HG03571 (cell line): ENCODE measurements around the gene DDC.
"Not testable (repeated sequence)": the region's sequence is repeated elsewhere in the genome, so short reads cannot be mapped to it uniquely, and the experiment has no call there.

ENCODE experiments used
- ATAC-seq: cut with Tn5 transposase; IDR thresholded peaks from one replicate; pipeline ENCODE4 v1.9.1; 2021; ENCODE audit not compliant: unreplicated experiment

Gene DDC

DNA sequence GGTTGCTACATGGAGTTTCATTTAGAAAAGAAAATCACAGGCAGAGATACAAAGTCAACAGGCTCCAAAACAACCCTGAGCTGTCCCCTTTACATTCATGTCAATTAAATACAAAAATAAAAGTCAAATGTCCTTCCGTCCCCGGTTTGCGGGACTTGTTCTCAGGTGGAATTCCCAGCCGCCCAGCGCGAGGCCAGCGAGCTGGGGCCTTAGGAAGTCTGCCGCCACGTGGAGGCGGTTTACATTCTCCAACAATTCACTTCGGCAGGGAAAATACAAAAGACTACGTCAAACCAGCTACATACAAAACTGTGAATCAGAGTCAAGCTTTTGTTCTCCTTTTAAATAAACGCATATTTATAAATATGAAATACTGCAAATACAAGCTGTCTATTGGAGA is 25.3 kb upstream of the DDC start:
- no peak for ATAC-seq

DNA sequence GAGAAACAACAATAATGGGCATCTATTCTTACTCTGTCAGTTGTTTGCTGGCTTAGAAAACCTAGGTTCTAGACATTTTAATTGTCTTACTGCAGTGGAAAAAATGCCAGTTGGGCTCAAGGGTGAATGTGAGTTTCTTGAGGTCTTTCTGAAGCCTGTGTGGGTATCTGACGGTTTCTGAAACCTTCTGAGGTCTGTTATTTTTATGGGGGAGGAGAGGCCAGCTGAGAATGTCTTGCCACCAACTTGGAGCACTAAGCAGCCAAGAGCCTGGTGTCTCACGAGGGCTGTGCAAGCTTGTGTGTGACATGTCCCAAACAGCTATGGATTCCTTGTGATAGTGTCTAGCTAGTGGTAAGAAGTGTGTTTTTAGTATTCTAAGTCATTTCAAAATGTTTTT is 24.2 kb upstream of the DDC start:
- no peak for ATAC-seq

DNA sequence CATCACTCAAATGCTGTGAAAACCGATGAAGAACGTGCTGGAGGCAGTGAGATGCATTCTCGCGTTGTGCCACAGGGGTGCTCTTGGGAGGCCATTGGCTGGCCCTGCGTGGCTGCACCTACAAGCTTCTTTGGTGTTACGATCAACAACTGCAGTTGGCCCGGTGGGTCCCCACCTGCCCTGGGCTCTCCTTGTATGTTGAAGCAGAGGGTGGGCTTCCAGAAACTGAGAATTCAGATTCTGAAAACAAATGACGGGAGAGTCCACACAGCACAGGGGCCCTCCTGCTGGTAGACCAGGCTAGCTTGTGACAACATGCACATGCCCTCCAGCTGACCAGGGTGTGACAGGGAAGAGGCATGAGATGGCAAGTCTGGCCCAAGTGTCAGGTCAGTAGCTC is 23.7 kb upstream of the DDC start:
- no peak for ATAC-seq

DNA sequence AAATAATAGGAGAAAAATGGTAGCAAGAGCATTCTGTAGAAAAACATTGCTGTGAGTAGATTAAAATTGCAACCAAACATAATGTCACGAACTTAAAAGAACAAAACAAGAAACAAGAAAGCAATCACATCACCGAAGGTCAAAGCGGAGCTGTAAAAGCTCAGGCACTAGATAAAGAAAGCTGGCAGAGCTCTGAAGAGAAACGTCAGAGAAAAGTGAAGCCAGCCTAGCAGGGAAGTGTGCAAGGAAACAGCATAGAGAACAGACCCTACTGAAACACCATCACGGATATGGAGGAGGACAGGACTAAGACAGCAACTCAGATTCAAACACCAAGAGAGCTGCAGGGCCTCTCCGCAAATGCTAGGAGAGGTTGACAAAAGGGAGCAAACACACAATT is 22.5 kb upstream of the DDC start:
- ATAC-seq: no peak

DNA sequence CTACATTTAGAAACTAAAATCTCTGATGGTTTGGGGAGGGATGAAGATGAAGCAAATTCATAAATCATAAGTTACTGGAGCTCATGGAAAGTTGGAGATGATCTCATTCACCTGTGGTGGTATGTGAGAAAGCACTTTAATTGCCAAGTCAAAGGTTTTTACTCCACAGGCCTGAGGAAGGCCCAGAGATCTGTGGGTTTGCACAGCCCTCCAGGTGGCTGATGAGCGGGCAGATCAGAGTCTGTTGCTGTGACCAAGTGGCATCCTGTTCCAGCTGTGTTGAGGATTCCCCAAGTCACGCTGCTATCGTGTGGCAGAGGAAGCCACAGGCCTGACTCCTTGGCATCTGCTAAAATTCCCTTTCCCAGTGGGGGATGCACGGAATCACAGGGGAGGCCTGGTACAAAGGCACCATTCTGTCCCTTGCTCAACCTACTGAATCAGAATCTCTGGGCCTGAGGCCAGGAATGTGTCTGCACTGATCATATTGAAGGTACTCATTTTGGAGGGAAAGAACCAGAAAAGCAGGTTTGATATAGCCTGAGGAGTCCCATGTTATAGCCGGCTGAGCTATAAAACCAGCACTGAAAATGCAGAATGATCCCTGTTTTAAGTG is 19.7 kb upstream of the DDC start:
- ATAC-seq: no peak

DNA sequence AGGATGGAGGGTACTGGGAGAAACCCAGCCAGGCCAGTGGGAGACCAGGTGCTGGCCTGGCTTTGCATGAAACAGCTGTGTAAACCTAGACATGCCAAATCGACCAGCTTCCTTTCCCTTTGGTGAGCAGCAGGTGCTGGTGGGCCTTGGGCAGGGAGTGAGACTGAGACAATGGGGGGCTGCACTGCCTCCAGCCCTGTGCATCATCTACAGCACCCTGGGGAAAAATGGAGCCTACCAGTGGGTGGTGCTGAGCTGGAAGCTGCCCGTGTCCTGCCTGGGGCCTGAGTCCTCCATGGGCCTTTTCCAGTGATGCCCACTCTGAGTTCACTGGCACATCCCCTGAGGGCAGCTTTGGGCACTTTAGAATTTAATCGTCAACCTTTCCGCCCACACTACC is 19.2 kb upstream of the DDC start:
- ATAC-seq: no peak

DNA sequence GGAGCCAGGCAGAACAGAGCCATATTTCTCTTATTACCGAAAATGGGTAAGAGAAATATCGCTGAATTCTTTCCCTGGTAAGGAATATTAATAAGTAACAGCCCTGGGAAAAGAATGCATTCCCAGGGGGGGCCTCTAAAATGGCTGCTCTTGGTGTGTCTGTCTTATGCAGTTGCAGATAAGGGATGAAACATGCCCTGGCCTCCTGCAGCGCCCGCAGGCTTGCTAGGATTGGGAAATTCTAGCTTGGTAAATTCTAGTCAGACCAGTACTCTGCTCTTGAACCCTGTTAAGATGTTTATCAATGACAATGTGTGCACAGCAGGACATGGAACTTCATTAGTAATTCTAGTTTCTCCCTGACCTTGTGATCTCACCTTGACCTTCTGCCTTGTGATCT is 18.1 kb upstream of the DDC start:
- not testable (repeated sequence) for ATAC-seq

DNA sequence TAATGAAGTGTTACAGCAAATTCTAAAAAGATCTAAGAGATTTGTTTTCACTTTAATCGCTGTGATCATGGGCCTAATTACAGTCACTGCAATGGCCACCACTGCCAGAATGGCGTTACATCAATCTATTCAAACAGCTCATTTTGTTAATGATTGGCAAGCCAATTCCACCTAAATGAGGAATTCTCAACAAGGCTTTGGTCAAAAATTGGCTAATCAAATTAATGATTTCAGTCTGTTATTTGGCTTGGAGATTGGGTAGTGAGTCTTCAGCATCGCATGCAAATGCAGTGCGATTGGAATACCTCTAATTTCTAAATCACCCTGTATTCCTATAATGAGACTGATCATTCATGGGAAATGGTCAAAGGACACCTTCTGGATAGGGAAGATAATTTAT is 17.1 kb upstream of the DDC start:
- not testable (repeated sequence) for ATAC-seq

DNA sequence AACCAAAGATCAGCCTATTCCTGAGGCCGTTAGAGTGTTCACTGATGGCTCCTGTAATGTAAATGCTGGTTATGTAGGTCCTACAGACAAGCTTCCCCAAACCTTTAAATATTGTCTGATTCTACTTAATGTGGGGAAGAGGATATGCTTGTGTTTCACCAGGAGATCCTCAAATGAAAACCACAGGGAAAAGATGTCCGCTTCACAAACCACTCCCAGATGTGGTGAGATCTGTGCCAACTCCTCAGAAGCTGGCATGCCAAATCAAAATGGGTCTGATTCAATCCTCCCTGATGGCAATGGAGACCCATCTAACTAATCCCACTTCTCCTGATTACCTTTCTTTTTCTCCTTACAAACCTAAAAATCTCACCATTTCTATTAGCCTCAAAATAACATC is 15.5 kb upstream of the DDC start:
- ATAC-seq: not testable (repeated sequence)

DNA sequence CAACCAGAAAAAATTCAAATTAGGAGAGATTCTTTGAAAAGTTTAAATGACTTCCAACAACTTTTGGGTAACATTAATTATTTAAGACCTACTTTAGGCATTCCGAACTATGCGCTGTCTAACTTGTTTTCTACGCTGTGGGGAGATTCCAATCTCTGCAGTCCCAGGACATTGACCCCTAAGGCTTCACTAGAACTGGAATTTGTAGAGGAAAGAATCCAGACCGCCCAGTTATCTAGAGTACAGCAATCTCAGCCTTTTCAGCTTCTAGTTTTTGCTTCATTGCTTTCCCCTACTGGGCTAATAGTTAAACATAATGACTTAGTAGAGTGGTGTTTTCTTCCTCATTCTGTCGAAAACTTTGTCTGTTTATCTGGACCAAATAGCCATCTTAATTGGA is 14.9 kb upstream of the DDC start:
- no peak for ATAC-seq

DNA sequence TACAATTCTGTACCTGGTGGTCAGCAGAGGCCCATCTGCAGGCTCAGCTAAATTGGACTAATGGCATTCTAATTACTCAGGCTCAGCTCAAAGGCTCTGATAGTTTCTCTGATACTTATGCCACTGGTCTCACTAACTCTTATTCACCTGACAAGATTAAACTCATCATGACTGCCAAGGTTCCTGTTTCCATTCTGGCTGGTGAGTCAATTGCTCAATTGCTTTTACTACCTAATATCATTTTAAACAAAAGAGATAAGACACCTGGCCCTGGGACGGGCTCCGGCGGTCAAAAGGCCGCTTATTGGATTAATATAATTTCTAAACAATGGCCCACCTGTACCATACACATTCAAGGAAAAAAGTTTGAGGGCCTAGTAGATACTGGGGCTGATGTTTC is 12.9 kb upstream of the DDC start:
- not testable (repeated sequence) for ATAC-seq

DNA sequence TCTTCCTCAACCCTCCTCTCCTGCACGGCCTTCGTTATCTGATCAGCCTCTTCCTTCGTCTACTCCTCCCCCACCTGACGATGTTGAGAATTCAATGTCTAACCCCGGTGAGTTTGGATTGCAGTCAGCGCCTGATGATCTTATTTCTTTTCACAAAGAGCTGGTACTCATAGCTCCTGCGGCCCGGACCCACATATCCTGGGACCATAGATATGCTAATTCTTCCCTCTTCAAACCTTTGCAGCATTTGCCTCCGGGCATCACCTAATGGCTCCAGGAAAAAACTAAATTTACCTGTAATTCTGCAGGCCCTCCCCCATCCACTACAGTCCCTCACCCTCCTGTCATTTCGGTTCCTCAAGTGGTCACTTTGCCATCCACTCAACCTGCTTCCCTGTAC is 12.4 kb upstream of the DDC start:
- ATAC-seq: no peak

DNA sequence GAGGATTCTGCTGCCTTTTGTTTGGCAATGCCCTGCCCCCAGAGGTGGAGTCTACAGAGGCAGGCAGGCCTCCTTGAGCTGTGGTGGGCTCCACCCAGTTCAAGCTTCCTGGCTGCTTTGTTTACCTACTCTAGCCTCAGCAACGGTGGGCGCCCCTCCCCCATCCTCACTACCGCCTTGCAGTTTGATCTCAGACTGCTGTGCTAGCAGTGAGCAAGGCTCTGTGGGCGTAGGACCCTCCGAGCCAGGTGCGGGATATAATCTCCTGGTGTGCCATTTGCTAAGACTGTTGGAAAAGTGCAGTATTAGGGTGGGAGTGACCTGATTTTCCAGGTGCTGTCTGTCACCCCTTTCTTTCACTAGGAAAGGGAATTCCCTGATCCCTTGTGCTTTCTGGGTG is 11.2 kb upstream of the DDC start:
- not testable (repeated sequence) for ATAC-seq

DNA sequence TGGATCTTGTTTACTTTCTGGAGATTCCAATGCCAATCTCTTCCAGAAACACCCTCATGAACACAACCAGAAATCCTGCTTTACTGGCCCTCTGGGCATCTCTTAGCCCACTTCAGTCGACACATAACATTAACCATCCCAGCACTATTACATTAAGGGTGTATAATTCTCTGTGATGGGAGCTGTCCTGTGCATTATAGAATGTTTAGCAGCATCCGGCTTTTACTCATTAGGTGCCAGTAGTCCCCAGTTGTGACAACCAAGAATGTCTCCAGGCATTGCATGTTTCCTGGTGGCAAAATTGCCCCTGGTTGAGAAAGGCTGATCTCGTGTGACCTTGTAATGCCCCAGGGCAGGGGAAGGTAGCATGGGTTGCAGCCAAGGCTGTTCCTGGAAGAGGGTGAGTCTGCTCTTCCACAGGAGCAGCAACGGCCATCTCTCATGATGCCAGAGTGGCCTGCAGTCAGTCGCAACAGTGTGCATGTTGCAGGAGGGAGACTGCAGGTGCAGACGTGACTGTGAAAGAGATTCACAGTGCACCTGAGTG is 2.6 kb upstream of the DDC start:
- ATAC-seq: no peak

DNA sequence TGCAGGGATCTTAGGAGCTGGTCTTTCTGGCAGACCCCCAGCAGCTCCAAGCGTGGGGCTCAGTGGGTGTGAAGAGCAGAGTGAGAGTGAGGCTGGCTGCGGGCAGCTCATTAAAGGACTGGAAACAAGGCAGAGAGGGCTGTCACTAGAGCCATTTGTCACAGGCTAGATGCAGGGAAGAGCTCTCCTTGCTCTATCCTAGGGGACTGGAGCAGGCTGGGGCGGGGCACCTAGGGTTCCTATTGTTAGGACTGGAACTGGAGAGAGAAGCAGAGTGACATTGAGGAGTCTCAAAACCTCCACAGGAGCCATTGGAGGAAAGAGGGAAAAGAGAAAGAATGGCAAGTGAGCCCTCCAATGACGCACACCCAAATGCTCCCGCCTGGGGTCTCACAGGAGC is 772 bp upstream of the DDC start:
- ATAC-seq: no peak

DNA sequence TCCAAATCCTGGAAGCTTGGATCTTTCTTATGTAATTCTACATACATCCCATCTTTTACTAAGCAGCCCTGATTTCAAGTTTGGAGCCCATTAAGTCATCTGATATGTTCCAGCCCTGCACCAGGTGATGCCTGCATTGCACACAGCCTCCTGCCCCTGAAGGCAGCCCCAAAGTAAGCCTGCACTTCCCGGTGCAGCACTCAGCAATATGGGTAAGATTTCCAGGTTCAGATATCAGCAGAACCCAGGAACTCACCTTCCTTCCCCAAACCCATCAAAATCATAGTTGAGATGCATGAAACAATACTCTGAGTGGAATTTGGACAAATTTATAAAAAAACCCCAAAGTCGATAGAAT is 333 bp upstream of the DDC start:
- no peak for ATAC-seq

DNA sequence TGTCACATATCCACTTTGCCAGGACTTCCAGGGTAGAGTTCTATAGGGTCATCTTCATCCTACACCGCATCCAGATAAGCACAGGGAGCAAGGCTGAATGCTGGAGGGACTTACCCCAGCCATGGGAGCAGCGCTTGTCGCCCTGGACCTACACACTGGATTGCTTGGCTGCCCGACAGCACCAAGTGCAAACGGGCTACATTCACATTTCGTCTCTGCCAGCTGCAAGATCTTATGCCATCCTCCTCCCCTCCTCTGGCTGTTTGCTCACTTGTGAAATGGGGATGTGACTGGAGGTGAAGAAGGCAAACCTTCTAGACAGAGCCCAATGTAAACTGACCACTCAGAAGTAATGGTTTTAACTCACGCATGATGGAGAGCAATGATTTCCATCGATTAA is 1.0 kb downstream of the DDC start:
- ATAC-seq: no peak

DNA sequence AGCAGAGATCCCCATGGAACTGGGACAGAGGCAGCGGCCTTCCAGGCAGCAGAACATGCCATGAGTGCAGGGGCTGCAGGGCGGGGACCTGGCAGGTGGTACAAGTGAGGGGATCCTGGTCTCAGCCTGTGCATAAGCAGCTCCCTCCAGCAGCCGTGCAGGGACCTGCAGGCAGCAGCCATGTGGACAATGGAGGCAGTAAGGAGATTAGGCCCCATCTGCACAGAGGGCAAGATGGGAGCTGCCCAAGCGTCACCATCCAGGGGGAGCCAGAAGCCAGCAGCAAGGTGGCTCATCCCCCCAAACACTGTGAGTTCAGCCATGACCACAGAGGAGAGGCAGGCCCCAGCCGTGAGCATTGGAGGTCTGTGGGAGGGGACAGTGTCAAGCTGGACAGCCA is 3.1 kb downstream of the DDC start:
- ATAC-seq: no peak

DNA sequence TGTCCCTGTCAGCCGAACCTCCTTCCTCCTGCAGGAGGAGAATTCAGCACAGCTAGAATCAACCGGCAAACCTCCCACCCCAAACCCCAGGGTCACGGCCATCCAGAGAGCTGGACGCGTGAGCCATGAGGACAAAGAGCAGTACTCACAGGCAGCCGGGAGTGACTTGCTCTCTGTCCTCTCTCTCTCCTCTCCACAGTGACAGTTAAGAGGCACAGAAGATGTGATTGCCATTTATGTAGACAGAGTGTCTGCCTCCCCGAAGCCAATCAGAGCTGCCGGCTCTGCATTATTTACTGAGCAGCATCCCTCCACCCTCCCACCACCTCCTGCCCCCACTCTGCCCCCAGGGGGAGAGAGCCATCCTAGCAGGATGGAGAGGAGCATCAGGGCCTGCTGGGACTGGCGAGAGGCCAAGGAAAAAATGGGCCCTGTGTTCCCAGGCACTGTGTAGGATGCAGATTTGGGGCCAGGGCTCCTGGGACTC is 4.3 kb downstream of the DDC start:
- no peak for ATAC-seq

DNA sequence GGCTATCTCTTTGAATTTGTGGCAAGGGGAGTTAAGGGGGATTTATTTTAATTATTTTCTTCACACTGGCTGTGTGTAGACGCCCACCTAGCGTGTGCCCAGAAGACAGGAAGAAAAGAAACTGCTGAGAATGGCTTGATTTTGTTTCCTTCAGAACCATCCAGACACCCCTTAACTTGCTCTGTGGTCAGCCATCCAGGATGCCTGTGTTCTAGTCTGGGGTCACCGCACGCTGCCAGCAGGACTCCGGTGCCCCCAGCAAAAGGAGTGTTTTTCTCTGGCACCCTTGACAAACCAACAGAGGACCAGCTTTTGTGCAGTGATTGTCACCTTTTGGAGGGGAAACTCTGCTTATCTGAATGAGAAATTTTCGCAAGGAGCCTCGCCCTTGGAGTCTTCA is 5.3 kb downstream of the DDC start:
- ATAC-seq: no peak

DNA sequence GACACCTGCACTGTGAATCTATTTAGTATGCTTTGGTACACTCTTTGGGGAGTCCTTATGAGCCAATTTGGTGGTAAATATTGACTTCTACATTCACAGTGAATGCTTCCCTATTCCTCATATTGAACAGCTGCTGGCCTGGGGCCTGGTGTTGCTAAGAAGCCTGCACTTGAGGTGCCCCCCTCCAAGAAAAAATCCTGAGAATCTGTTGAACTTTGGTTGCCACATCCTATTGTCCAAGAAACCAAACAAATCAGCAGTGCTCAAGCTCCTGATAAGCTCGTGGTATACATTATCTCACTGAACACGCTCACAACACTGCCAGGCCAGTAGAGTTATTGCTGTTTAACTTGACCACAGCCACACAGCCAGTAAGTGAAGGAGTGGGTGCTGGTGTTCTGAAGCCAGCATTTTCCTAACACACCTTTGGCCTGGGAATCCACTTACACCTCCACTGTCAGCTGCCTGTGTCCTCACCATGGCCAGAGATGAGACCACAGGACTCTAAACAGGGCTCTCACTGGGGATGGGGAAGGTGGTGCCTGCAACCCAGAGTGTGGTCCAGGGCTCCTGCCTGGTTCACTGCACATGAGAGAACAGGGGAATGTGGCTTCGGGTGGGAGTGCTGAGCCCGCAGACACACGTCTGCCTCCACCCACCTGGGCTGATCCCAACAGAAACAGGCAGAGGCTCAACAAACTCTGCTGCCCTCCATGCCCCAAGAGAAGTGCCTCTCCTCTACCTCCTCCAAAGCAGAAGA is 6.7 kb downstream of the DDC start:
- ATAC-seq: no peak

DNA sequence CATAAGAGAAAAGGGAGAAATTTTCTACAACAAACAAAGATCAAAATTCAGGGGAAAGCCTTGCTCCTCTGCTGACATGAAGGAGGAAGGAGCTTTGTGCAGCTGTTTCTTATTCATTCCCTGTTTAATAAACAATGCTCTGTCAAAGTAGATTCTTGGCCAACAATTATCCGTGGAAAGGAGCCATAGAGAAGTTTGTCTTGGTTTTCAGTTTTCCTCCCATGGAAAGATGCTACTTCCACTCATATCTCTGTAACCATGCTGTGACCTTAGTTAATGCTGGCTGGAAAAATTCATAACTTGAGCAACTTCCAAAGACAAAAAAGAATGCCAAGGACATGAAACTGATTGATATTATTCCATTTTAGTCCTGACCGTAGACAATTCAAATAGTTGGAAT is 8.1 kb downstream of the DDC start:
- ATAC-seq: no peak
